PC-9 (cell line): Measurements from ENCODE around the gene DMAC2.
"Not testable (repeated sequence)": the region's sequence is repeated elsewhere in the genome, so short reads cannot be mapped to it uniquely, and the experiment has no call there.

Experiments
- CTCF ChIP-seq: fragments of 200-600 bp; sonication (generic); conservative IDR thresholded peaks from 2 replicates; pipeline ENCODE4 v1.6.1; 2017; ENCODE audit warnings: mixed run types, antibody characterized with exemption, mild to moderate bottlenecking, moderate library complexity
- EZH2 ChIP-seq: fragments of 200-600 bp; sonication (generic); IDR thresholded peaks from 2 replicates; pipeline ENCODE4 v1.8.0; 2017; ENCODE audit warnings: antibody characterized with exemption, low read depth

GRCh38 chr19:41435376-41435775, 4.3 kb downstream of the DMAC2 start:
- TF ChIP-seq CTCF, EZH2: not testable (repeated sequence)
